ENCODE results near the gene STAG3. TPM values are rescaled to one million over a fixed set of nuclear protein-coding genes. Genes with fewer than 3 reads are reported as not detected.
A peak's percentile ranks its signal among the peaks of the same experiment; 100 is the strongest.

STAG3 gene
- total RNA-seq, 1 experiment from 2014 or later: 2.4 TPM

- no peak for DNase-seq
- Histone ChIP-seq H3K27me3 (ENCODE audit: control insufficient read depth, insufficient read depth, low read length) (peaks cover 23% of the 10 kb centered on the region), H3K36me3 (replicated peaks; ENCODE audit: control insufficient read depth, insufficient read depth, low read length) (no peaks in the 10 kb centered on the region; the same call in 1 of the 2 replicates), H3K4me3 (ENCODE audit: insufficient read depth, low read depth, low read length) (no peak overlapping the region)
Measured at GRCh38 chr7:100163871-100164270, 13.8 kb upstream of the STAG3 start.

- peak; percentile 59 for DNase-seq
- no peaks in the 10 kb centered on the region; the same call in 1 of the 2 replicates for H3K36me3 ChIP-seq (replicated peaks; ENCODE audit: control insufficient read depth, insufficient read depth, low read length)
- H3K4me3 ChIP-seq (ENCODE audit: insufficient read depth, low read depth, low read length): no peak overlapping the region
- H3K27me3 ChIP-seq (ENCODE audit: control insufficient read depth, insufficient read depth, low read length): peaks cover 28% of the 10 kb centered on the region
Measured at GRCh38 chr7:100166317-100166940, 11.3 kb upstream of the STAG3 start.

GRCh38 chr7:100166970-100167911 lies 10.5 kb upstream of the STAG3 start:
- peak; percentile 62 for DNase-seq
- Histone ChIP-seq H3K27me3 (ENCODE audit: control insufficient read depth, insufficient read depth, low read length) (peaks cover 34% of the 10 kb centered on the region), H3K4me3 (ENCODE audit: insufficient read depth, low read depth, low read length) (peak overlapping the region; percentile 65; the same call in 1 of the 2 replicates), H3K36me3 (replicated peaks; ENCODE audit: control insufficient read depth, insufficient read depth, low read length) (no peaks in the 10 kb centered on the region; the same call in 1 of the 2 replicates)

GRCh38 chr7:100167912-100168323 lies 9.8 kb upstream of the STAG3 start:
- Histone ChIP-seq H3K4me3 (ENCODE audit: insufficient read depth, low read depth, low read length) (peak overlapping the region; percentile 65), H3K27me3 (ENCODE audit: control insufficient read depth, insufficient read depth, low read length) (peaks cover 34% of the 10 kb centered on the region), H3K36me3 (replicated peaks; ENCODE audit: control insufficient read depth, insufficient read depth, low read length) (no peaks in the 10 kb centered on the region; the same call in 1 of the 2 replicates)
- no peak for DNase-seq

GRCh38 chr7:100169147-100169850 lies 8.4 kb upstream of the STAG3 start:
- H3K27me3 ChIP-seq (ENCODE audit: control insufficient read depth, insufficient read depth, low read length): peaks cover 34% of the 10 kb centered on the region
- peak; percentile 40 for DNase-seq
- H3K4me3 ChIP-seq (ENCODE audit: insufficient read depth, low read depth, low read length): no peak overlapping the region
- no peaks in the 10 kb centered on the region; the same call in none of the 2 replicates for H3K36me3 ChIP-seq (replicated peaks; ENCODE audit: control insufficient read depth, insufficient read depth, low read length)

GRCh38 chr7:100170101-100170897 lies 7.4 kb upstream of the STAG3 start:
- Histone ChIP-seq H3K36me3 (replicated peaks; ENCODE audit: control insufficient read depth, insufficient read depth, low read length) (peaks cover 6% of the 10 kb centered on the region), H3K27me3 (ENCODE audit: control insufficient read depth, insufficient read depth, low read length) (peaks cover 34% of the 10 kb centered on the region), H3K4me3 (ENCODE audit: insufficient read depth, low read depth, low read length) (no peak overlapping the region)
- DNase-seq: peak; percentile 33

GRCh38 chr7:100171087-100171681 lies 6.5 kb upstream of the STAG3 start:
- Histone ChIP-seq H3K36me3 (replicated peaks; ENCODE audit: control insufficient read depth, insufficient read depth, low read length) (peaks cover 10% of the 10 kb centered on the region), H3K27me3 (ENCODE audit: control insufficient read depth, insufficient read depth, low read length) (peaks cover 34% of the 10 kb centered on the region), H3K4me3 (ENCODE audit: insufficient read depth, low read depth, low read length) (peak overlapping the region; percentile 53)
- peak; percentile 95 for DNase-seq

- Histone ChIP-seq H3K4me3 (ENCODE audit: insufficient read depth, low read depth, low read length) (peak overlapping the region; percentile 53), H3K36me3 (replicated peaks; ENCODE audit: control insufficient read depth, insufficient read depth, low read length) (peaks cover 10% of the 10 kb centered on the region)
- no peak for DNase-seq
Measured at GRCh38 chr7:100171840-100172239, 5.9 kb upstream of the STAG3 start.

GRCh38 chr7:100173806-100174495 lies 3.8 kb upstream of the STAG3 start:
- peaks cover 19% of the 10 kb centered on the region for H3K27me3 ChIP-seq (ENCODE audit: control insufficient read depth, insufficient read depth, low read length)
- no peak overlapping the region for H3K4me3 ChIP-seq (ENCODE audit: insufficient read depth, low read depth, low read length)
- peaks cover 10% of the 10 kb centered on the region for H3K36me3 ChIP-seq (replicated peaks; ENCODE audit: control insufficient read depth, insufficient read depth, low read length)
- peak; percentile 43 for DNase-seq

More at GRCh38 chr7:100171840-100172239, 5.9 kb upstream of the STAG3 start:
- H3K27me3 ChIP-seq (ENCODE audit: control insufficient read depth, insufficient read depth, low read length): peaks cover 29% of the 10 kb centered on the region

GRCh38 chr7:100174582-100174981 lies 3.1 kb upstream of the STAG3 start:
- peaks cover 19% of the 10 kb centered on the region for H3K27me3 ChIP-seq (ENCODE audit: control insufficient read depth, insufficient read depth, low read length)
- DNase-seq: no peak
- H3K36me3 ChIP-seq (replicated peaks; ENCODE audit: control insufficient read depth, insufficient read depth, low read length): peaks cover 10% of the 10 kb centered on the region
- no peak overlapping the region for H3K4me3 ChIP-seq (ENCODE audit: insufficient read depth, low read depth, low read length)

GRCh38 chr7:100175296-100175935 lies 2.3 kb upstream of the STAG3 start:
- Histone ChIP-seq H3K36me3 (replicated peaks; ENCODE audit: control insufficient read depth, insufficient read depth, low read length) (peaks cover 10% of the 10 kb centered on the region), H3K27me3 (ENCODE audit: control insufficient read depth, insufficient read depth, low read length) (peaks cover 19% of the 10 kb centered on the region), H3K4me3 (ENCODE audit: insufficient read depth, low read depth, low read length) (no peak overlapping the region)
- peak; percentile 10 for DNase-seq

- DNase-seq: peak; percentile 50
- H3K36me3 ChIP-seq (replicated peaks; ENCODE audit: control insufficient read depth, insufficient read depth, low read length): peaks cover 10% of the 10 kb centered on the region
Measured at GRCh38 chr7:100176096-100177044, 1.3 kb upstream of the STAG3 start.

More at GRCh38 chr7:100176096-100177044, 1.3 kb upstream of the STAG3 start:
- Histone ChIP-seq H3K27me3 (ENCODE audit: control insufficient read depth, insufficient read depth, low read length) (peaks cover 14% of the 10 kb centered on the region), H3K4me3 (ENCODE audit: insufficient read depth, low read depth, low read length) (peak overlapping the region; percentile 95)
